Urinary bladder (tissue), 4 donors: ENCODE data around the gene ZBTB46. TPM values are rescaled to one million over a fixed set of nuclear protein-coding genes. Genes with fewer than 3 reads are reported as not detected.

Experiments used
- DNase-seq: peaks from one replicate; pipeline ENCODE4 v3.0.0-alpha.2; 2015; ENCODE audit errors: extremely low spot score
- H3K27ac ChIP-seq: one replicate; pipeline ENCODE4 v1.5.1; 2013; ENCODE audit warnings: low read depth, mild to moderate bottlenecking, moderate library complexity
- H3K36me3 ChIP-seq: one replicate; pipeline ENCODE4 v1.6.1; 2013; ENCODE audit warnings: mild to moderate bottlenecking, moderate library complexity; ENCODE audit not compliant: insufficient read depth
- H3K4me1 ChIP-seq: one replicate; pipeline ENCODE4 v1.6.1; 2013; ENCODE audit warnings: mild to moderate bottlenecking, moderate library complexity; ENCODE audit not compliant: insufficient read depth
- H3K4me3 ChIP-seq: one replicate; pipeline ENCODE4 v1.5.1; 2013; ENCODE audit warnings: low read depth, low read length
- WGBS: extraction: QIAGEN DNeasy Blood & Tissue Kit; methylation state at CpG from one replicate; pipeline ENCODE4 v1.1.7; 2013; 5-methylcytosine and 5-hydroxymethylcytosine counted together
- polyA plus RNA-seq: library from polyadenylated mRNA; stranded (reverse); fragments of 200-250 nt; gene quantifications from one replicate; pipeline ENCODE4 v1.2.3, GENCODE V29; 2013
- total RNA-seq: library from RNA; depleted of rRNA; stranded (reverse); fragments of >200 nt; gene quantifications from one replicate; pipeline ENCODE4 v1.2.3, GENCODE V29; 2014
- donor health status: healthy with polysubstance abuse.
- donor health status: healthy.

ZBTB46 gene
- total and polyA plus RNA-seq, 2 donors: 6.7 to 10.6 TPM

DNA sequence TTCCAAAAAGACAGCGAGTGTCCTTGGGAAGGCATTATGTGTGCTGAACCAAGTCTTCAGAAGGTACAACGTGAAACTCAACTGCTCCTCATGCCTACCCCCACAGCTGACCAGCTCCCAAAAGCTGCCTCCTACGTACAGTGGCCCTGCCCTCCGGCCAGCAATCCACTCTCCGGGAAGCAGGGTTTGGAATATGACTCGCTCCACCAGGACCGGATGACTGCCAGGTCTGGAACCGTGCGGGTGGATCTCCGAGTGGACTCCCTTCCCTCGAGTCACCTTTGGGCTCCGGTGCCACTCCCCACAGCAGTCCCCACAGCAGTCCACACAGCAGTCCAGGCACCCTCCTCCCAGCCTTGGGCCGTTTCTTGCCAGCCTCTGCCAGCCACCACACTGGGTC is 4.3 kb downstream of the ZBTB46 start:
- WGBS: 78% methylated on average over 13 of the region's 13 CpGs
- Histone ChIP-seq H3K27ac (no peak overlapping the region), H3K4me1 (no peaks in the 10 kb centered on the region), H3K36me3 (no peaks in the 10 kb centered on the region), H3K4me3 (no peak overlapping the region)
- DNase-seq: no peak

DNA sequence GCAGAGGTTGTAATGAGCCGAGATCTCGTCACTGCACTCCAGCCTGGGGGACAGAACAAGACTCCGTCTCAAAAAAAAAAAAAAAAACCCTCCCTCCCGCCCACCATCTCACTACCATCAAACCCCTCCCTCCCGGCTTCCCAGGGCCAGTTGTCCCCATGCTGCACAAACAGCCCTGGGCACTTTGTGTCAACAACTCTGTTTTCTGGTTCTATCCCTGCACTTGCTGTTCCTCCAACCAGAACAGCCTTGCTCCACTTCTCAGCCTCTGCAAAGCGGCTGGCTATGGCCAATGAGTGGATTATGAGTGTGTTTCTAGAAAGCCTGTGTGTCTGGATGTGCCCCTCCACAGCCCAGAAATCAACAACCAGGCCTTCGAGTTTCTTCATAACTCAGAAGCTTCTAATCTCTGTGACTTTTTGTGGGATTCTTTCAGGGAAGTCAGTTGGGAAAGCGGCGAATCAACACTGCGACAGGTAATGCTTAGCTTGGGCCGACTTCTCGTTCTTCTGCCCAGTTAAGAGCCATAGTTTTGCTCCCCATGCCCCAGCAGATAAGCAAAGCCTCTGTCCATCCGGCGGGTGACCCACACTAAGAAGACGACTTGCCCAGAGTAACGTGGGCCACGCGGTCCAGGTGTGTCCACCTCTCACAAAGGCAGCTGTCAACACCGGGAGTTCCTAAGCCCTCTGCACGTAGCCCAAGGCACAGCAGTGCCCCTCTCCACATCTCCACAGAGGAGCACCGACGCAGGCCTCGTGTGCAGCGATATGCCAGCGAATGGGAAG is 5.5 kb downstream of the ZBTB46 start:
- no peak overlapping the region for H3K27ac ChIP-seq
- H3K4me1 ChIP-seq: no peaks in the 10 kb centered on the region
- 85% methylated on average over 25 of the region's 25 CpGs for WGBS
- DNase-seq: no peak
- no peak overlapping the region for H3K4me3 ChIP-seq
- H3K36me3 ChIP-seq: no peaks in the 10 kb centered on the region

GRCh38 chr20:63823691-63824311 is 7.3 kb downstream of the ZBTB46 start:
- WGBS: 59% methylated on average over 12 of the region's 12 CpGs
- Histone ChIP-seq H3K27ac (no peak overlapping the region), H3K4me3 (no peak overlapping the region), H3K36me3 (no peaks in the 10 kb centered on the region), H3K4me1 (no peaks in the 10 kb centered on the region)
- no peak for DNase-seq

- Histone ChIP-seq H3K36me3 (no peaks in the 10 kb centered on the region), H3K4me3 (no peak overlapping the region), H3K27ac (no peak overlapping the region), H3K4me1 (no peaks in the 10 kb centered on the region)
- WGBS: 82% methylated on average over 15 of the region's 15 CpGs
- DNase-seq: no peak
Observed at GRCh38 chr20:63822276-63822696, 8.8 kb downstream of the ZBTB46 start.

DNA sequence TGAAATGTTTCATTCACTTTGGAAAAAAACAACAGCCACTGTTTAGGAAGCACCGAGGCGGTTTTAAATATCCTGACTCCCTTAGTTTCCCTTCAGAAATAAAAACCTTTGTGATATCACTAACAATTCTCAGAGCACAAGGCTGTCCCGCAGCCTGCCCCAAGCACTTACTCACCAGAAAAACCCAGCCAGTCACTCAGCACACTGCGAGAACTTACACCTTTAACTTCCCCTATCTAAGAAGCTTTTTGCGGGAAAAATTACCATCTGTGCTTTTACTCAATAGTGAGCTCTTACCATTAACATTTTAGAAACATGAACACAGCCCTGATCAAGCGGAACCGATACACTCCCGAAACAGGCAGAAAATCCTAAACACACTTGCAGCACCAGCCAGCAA is 9.3 kb downstream of the ZBTB46 start:
- 93% methylated on average over 8 of the region's 8 CpGs for WGBS

GRCh38 chr20:63819224-63819921 is 11.7 kb downstream of the ZBTB46 start:
- Histone ChIP-seq H3K4me1 (no peaks in the 10 kb centered on the region), H3K4me3 (no peak overlapping the region), H3K27ac (no peak overlapping the region), H3K36me3 (no peaks in the 10 kb centered on the region)
- WGBS: 56% methylated on average over 24 of the region's 24 CpGs
- DNase-seq: no peak

More for the DNA sequence above, 9.3 kb downstream of the ZBTB46 start:
- no peak for DNase-seq
- H3K27ac ChIP-seq: no peak overlapping the region
- H3K4me1 ChIP-seq: no peaks in the 10 kb centered on the region
- H3K36me3 ChIP-seq: no peaks in the 10 kb centered on the region
- H3K4me3 ChIP-seq: no peak overlapping the region

DNA sequence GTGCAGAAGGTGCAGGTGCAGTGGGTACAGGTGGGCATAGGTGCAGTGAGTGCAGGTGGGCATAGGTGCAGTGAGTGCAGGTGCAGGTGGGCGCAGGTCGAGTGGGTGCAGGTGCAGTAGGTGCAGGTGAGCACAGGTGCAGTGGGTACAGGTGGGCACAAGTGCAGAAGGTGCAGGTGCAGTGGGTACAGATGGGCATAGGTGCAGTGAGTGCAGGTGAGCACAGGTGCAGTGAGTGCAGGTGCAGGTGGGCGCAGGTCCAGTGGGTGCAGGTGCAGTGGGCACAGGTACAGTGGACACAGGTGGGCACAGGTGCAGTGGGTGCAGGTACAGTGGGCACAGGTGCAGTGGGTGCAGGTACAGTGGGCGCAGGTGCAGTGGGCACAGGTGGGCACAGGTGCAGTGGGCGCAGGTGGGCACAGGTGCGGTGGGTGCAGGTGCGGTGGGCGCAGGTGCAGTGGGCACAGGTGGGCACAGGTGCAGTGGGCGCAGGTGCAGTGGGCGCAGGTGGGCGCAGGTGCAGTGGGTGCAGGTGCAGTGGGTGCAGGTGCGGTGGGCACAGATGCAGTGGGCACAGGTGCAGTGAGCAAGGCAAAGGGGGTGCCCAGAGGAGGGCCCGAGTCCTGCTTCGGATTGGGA is 15.3 kb downstream of the ZBTB46 start:
- DNase-seq: no peak
- whole genome bisulfite sequencing: 90% methylated on average over 14 of the region's 14 CpGs
- H3K36me3 ChIP-seq: no peaks in the 10 kb centered on the region
- H3K4me1 ChIP-seq: no peaks in the 10 kb centered on the region
- no peak overlapping the region for H3K27ac ChIP-seq
- no peak overlapping the region for H3K4me3 ChIP-seq

- no peaks in the 10 kb centered on the region for H3K36me3 ChIP-seq
- no peak for DNase-seq
- H3K27ac ChIP-seq: no peak overlapping the region
- no peak overlapping the region for H3K4me3 ChIP-seq
- no peaks in the 10 kb centered on the region for H3K4me1 ChIP-seq
- WGBS: 72% methylated on average over 8 of the region's 8 CpGs
Observed at GRCh38 chr20:63814891-63815614, 16.0 kb downstream of the ZBTB46 start.

DNA sequence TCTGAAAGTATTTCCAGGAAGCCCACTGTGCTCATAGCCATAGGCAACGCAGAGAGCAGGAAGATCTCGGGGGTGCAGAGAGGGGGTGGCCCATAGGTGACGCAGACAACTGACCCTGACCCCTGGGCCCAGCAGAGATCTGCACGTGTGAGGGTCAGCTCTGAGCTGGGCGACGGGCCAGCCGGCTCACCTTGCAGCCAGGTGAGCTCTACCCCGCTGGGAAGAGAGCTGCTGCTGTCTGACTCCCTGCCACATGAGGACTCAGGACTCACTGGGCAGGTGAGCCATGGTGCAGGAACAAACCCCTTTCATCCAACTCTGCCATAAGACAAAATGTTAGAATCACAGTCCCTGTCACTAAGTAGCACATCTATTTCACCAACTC is 19.6 kb downstream of the ZBTB46 start:
- WGBS: 82% methylated on average over 8 of the region's 8 CpGs
- Histone ChIP-seq H3K4me3 (no peak overlapping the region), H3K27ac (no peak overlapping the region), H3K36me3 (no peaks in the 10 kb centered on the region), H3K4me1 (no peaks in the 10 kb centered on the region)
- DNase-seq: no peak

- Histone ChIP-seq H3K4me1 (no peaks in the 10 kb centered on the region), H3K4me3 (no peak overlapping the region), H3K27ac (no peak overlapping the region), H3K36me3 (no peaks in the 10 kb centered on the region)
- DNase-seq: no peak
- 78% methylated on average over 25 of the region's 25 CpGs for WGBS
Observed at GRCh38 chr20:63810730-63811490, 20.2 kb downstream of the ZBTB46 start.

GRCh38 chr20:63809856-63810255 is 21.2 kb downstream of the ZBTB46 start:
- Histone ChIP-seq H3K36me3 (no peaks in the 10 kb centered on the region), H3K27ac (no peak overlapping the region), H3K4me1 (no peaks in the 10 kb centered on the region), H3K4me3 (no peak overlapping the region)
- no peak for DNase-seq
- WGBS: 92% methylated on average over 9 of the region's 9 CpGs

GRCh38 chr20:63808964-63809674 is 21.9 kb downstream of the ZBTB46 start:
- Histone ChIP-seq H3K4me1 (no peaks in the 10 kb centered on the region), H3K36me3 (no peaks in the 10 kb centered on the region), H3K27ac (no peak overlapping the region), H3K4me3 (no peak overlapping the region)
- DNase-seq: no peak
- 95% methylated on average over 31 of the region's 31 CpGs for WGBS
